Stimulated activated CD4-positive, alpha-beta T cell treated with anti-CD3 and anti-CD28 coated beads, Interleukin-1b, Interleukin-23, amount 100 ng/mL, for 24 hours (primary cell): ENCODE results near the gene ANO10.
"Not testable (repeated sequence)": the region's sequence is repeated elsewhere in the genome, so short reads cannot be mapped to it uniquely, and the experiment has no call there.

Experiments
- DNase-seq, 4 experiments: peaks; one replicate each; pipeline ENCODE4 v3.0.0-alpha.2; 2020; ENCODE audit warnings: low read depth in 4 of 4, low spot score in 1 of 4

Gene ANO10

DNA sequence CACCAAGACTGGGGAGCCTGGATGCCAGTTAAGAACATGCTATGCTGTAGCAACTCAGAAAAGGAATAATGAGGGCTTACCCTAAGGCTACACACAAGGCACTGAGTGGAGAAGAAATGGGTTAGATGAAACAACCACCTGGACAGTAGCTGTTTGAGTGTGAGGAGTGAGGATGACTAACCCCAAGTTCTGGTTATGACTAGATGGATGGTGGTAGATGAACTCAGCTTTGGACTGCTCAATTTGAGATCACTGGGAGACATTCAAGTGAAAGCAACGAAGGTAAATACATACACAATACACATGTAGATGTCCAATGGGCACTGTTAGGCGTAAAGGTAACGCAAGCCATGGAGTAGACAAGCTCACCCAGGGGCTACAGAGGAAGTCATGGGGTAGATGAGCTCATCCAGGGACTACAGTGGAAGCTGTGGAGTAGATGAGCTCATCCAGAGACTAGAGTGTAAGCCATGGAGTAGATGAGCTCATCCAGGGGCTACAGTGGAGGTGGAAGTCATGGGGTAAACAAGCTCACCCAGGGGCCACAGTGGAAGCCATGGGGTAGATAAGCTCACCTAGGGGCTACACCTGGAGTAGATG is 98.3 kb downstream of the ANO10 start:
- no peak for DNase-seq

- no peak for DNase-seq
Observed at GRCh38 chr3:43522727-43523362, 99.0 kb downstream of the ANO10 start.

- no peak for DNase-seq
Observed at GRCh38 chr3:43521941-43522340, 99.9 kb downstream of the ANO10 start.

- not testable (repeated sequence) for DNase-seq
Observed at GRCh38 chr3:43518515-43518914, 103.3 kb downstream of the ANO10 start.

DNA sequence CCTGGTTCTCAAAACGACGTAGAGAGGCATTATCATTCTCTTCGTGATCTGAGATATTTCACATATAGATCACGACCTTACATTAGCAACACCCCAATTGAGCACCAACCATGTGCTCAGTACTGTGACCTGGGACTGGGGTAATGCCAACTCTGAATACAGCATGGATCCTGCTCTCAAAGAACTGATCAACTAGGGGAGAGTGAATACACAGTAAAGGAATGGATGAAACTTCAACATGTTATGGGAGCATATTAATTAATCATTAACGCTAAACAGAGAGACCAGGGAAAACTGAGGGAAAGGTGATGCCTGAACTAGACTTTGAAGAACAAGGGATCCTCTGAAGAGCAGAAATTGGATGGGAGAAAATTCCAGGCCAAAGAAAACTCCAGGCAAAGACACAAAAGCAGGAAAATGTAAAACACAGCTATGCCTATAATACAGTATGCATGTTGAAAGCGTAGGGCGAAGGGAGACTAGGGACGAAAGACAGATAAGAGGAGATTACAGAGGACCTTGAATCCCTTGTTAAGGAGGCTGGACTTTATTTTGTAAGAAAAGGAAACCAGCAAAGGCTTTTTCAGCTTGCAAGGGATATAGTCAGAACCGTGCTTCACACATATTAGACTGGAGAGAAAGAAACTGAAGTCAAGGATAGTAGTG is 105.7 kb downstream of the ANO10 start:
- no peak for DNase-seq

DNA sequence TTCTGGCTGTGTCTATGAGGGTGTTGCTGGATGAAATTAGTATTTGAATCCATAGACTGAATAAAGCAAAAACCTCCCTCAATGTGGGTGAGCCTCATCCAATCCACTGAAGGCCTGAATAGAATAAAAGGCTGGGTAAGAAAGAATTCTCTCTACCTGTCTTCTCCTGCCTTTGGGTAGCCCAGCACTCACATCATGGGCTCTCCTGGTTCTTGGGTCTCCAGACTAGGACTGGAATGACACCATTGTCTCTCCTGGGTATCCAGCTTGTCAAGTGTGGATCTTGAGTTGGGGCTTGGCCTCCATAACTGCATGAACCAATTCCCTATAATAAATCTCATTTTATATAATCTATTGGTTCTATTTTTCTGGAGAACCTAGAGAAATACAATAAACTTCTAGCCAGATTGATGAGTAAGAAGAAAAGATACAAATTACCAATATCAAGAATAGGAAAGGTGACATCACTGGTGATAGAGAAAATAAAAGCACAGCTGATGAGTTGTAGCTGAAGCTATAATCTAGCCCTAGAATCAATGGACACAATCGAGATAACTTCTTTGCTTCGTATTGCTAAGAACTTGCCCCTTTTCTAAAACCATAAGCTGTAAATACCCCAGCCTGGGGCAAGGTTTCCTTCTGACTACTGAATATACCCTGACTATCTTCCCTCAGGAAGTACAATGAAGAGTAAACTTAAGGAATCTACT is 106.4 kb downstream of the ANO10 start:
- no peak for DNase-seq

DNA sequence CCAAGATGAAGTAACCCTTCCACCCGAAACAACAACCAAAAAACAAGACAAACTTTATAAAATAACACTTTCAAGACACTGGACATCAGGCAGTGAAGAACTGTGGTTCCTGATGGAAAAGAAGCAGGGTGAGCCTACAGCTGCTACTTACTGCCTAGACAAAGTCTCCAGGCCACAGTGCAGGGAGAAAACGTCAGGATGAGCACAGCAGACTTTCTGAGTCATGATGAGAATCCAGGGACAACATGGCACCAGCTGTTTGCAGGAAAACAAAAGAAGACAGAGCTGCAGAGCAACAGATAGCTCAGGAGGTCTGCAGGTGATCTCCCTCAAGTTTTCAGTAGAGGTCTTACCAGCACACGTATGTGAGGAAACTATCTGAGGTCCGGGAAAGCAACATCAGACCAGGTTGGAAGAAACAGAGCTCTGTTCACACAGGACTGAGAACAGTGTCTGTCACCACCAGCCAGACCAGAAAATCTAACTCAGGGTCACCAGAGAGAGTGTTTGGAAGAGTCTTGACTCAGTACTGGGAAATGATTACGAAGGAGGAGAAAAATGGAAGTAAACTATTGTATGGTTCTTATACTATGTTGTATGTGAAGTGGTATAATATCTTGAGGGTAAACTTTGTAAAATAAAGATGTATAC is 108.9 kb downstream of the ANO10 start:
- no peak for DNase-seq

DNA sequence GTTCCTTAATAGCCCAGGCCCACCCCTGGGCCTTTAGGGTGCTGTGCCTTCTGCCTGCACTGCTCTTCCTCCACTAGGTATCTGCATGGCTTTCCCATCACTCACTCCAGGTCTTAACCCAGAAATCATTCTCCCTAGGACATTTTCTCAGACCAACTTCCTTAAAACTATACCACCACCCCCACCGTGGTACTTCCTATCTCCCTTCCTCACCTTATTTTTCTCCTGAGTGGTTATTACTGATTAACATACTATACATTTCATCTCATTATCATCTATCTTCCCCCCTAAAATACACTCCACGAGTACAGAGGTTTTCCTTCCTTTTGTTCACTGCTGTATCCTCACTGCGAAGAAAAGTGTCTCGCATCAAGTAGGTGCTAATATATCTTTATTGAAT is 115.2 kb downstream of the ANO10 start:
- DNase-seq = no peak

DNA sequence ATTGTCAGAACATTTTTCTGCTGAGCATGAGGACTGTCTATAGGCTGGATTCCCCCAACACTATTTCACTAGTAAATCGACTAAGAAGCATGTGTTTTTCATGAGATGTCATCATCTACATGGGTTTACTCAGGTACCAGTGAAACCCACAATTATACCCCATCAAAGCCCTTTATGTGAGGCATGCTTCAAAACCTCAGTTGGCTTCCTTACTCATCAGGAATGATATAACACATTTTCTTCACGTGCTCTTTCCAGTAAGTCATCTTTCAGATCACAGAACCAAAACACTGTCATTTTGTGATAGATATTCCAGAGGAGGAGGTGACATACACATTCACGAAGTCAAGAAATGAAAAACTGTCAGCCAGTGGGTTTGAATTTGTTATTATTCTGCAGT is 116.5 kb downstream of the ANO10 start:
- no peak for DNase-seq

DNA sequence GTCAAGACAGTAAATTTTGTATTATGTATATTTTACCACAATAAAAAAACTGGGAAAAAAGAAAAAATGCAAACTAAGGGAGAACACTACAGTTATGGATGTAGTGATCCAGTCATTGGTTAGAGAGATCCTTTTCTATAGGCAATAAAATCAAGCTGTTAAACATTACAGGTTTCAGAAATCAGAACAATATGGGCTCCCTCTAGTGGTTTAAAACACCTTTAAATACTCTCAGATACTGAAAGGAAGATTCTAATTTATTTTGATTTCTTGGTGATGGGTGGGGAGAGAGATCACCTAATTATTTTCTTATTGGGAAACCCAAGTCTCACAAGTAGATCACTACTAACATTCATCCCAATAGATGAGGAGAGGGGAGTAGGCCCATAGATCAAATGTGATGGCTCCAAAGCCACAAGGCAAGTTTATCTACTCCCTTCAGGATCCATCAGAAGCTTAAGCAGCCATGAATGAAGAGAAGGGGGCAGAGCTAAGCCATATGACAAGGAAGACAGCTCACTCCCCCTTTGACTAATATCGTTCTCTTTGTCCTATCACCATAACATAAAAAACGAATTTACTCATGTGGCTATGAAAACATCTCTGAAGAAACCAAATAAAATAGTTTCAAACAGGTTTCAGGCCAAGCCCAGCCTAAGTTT is 118.6 kb downstream of the ANO10 start:
- DNase-seq = no peak

GRCh38 chr3:43499256-43499655 is 122.6 kb downstream of the ANO10 start:
- DNase-seq = no peak

GRCh38 chr3:43497905-43498365 is 123.9 kb downstream of the ANO10 start:
- no peak for DNase-seq

DNA sequence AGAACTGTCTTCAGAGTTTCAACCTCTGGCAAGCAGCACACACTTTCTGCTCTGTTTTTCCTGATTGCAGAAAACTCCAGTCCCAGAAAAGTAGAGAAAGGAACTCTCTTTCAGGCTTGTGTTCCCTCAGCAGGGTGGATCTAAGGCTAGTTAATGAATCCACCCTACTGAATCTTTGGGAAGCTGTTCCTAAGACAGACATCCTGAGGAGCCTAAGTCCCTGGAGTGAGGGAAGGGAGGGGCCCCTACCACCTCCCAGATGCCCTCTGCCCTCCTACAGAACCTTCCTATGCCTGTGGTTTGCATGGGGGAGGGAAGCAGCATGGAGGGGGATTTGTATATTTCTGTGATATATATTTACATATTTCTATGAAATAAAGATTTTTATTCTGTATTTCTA is 124.4 kb downstream of the ANO10 start:
- DNase-seq = no peak

DNA sequence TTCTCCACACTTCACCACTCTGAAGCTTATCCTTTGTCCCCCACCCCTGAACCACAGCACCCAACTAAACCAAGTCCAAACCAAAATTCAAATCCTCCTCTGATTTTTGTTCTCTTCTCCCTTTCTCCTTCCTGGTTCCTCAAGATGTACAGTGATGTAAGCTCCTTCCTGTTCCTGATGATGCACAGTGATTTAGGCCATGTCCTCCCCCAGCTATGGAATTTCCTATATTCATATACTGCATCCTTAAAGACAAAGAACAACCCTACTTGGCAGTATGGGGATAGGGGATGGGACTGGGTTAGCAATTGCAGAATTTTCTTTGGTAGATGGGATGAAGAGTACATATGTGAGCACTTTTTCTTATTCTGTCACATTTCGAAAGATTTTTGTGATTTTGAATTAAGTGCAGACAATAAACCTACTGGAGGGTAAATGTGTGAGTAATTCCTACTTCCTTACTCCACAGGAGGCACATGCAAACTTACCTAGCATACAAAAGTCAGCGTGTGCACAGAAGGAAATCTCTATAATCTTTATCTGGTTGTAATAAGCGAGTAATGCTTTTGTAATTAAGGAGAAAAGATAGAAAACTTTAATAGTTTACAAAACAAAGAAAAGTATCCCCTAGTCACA is 125.0 kb downstream of the ANO10 start:
- DNase-seq = no peak

DNA sequence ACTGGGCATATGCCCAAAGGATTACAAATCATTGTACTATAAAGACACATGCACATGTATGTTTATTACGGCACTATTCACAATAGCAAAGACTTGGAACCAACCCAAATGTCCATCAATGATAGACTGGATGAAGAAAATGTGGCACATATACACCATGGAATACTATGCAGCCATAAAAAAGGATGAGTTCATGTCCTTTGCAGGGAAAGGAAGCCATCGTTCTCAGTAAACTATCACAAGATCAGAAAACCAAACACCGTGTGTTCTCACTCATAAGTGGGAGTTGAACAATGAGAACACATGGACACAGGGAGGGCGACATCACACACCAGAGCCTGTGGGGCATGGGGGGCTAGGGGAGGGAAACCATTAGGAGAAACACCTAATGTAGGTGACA is 128.9 kb downstream of the ANO10 start:
- DNase-seq = not testable (repeated sequence)

GRCh38 chr3:43491807-43492206 is 130.0 kb downstream of the ANO10 start:
- DNase-seq = not testable (repeated sequence)

- DNase-seq = no peak
Observed at GRCh38 chr3:43490640-43491185, 131.1 kb downstream of the ANO10 start.

DNA sequence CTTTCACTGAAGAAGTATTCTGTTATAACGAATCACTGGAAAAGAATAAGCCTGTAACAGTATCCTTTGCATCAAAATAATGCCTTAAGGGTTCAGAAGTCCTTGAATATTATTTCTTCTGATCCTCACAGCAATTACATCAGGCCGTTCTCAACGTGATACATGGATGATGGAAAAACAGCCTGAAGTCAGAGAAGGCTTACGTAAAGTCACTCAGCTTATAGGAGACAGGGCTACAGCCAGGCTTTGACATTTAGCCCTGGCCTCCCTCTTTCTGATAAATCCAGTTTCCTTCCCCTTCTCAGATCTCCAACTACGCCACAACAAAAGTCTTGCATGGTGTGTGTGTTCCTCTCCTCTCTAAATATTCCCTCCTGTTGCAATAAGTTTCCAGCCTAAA is 131.9 kb downstream of the ANO10 start:
- no peak for DNase-seq

DNA sequence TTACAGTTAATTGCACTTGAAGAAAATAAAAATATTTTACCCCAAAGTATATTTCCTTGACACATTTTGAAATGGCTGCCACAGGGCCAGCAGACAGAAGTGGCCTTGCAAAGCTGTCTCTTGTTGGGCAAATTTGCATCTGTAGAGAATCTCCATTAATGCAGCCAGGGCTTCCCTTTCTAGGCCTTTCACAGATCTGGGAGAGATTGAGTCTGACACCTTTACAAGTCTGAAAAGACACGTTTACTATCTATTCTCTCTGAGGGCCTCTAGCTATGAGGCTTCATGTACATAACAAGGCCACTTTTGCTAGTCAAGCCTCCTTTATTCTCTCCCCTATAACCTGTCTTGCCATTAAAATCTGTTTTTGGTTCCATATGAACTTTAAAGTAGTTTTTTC is 135.9 kb downstream of the ANO10 start:
- DNase-seq = no peak

DNA sequence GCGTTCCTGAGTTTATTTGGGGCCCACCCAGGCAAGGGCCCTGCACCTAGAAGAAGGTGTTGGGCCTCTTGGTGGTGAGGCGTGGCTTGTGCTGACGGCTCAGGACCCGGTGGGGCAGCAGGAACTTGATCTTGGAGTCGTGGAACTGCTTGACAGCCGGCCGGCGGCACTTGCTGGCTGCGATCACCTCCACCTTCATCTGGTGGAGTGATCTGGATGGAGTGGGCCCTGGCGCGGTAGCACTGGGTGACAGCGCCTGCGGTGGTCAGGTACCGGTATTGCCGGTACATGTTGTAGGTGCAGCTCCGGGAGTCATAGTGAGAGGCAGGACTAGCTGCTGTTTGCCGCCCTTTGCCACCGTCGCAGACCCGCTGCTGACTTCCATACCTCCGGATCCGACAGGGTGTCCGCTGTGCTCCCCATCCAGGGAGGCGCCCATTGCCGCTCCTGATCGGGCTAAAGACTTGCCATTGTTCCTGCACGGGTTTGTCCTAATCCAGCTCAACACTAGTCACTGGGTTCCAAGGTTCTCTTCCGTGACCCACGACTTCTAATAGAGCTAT is 136.8 kb downstream of the ANO10 start:
- DNase-seq = no peak
